ENCODE measurements around the gene NMB.

DNA sequence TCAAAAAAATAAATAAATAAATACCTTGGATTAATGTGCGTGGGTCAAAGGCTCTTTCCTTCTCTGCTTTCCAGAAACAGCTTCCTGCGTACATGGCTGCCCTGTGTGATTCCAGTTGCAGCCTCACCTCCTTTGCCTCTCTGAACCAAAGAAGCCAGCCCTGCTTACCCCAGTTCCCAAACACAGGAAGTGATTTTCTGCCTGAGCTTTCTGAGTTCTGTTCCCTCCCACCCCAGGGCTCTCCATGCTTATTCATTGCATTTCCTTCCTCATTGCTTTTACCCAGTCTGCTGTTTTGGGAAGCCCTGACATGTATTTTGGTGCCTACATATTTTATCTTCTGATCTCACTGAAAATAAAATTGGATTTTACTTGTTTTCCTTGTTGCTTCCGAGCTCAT is 41.8 kb downstream of the NMB start:
- TF ChIP-seq, protein P1, sequence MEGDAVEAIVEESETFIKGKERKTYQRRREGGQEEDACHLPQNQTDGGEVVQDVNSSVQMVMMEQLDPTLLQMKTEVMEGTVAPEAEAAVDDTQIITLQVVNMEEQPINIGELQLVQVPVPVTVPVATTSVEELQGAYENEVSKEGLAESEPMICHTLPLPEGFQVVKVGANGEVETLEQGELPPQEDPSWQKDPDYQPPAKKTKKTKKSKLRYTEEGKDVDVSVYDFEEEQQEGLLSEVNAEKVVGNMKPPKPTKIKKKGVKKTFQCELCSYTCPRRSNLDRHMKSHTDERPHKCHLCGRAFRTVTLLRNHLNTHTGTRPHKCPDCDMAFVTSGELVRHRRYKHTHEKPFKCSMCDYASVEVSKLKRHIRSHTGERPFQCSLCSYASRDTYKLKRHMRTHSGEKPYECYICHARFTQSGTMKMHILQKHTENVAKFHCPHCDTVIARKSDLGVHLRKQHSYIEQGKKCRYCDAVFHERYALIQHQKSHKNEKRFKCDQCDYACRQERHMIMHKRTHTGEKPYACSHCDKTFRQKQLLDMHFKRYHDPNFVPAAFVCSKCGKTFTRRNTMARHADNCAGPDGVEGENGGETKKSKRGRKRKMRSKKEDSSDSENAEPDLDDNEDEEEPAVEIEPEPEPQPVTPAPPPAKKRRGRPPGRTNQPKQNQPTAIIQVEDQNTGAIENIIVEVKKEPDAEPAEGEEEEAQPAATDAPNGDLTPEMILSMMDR (conservative IDR thresholded peaks at IDR 0.05), result no peak
- no peak for TF ChIP-seq ZFX (IDR thresholded peaks at IDR 0.05)
